Uterus (tissue), 4 donors: ENCODE measurements around the gene PPP2R2C. TPM values are rescaled to one million over a fixed set of nuclear protein-coding genes. Genes with fewer than 3 reads are reported as not detected.

Experiments used
- DNase-seq, 2 donors: peaks; one replicate each; pipeline ENCODE4 v3.0.0-alpha.2; 2019 to 2020
- H3K27ac ChIP-seq, 2 donors: fragments of 200-600 bp; sonication (generic); 1 replicate in 1 of 2; 2 replicates in 1 of 2; pipeline ENCODE4 v1.5.1; 2016 to 2018
- H3K27me3 ChIP-seq, 2 donors: fragments of 200-600 bp; sonication (generic); one replicate each; pipeline ENCODE4 v1.5.1; 2018 to 2019; ENCODE audit warnings: control low read depth in 1 of 2
- H3K36me3 ChIP-seq, 2 donors: fragments of 200-600 bp; sonication (generic); one replicate each; pipeline ENCODE4 v1.5.1; 2019; ENCODE audit warnings: control low read depth in 1 of 2
- H3K4me1 ChIP-seq, 2 donors: fragments of 200-600 bp; sonication (generic); one replicate each; pipeline ENCODE4 v1.5.1; 2018 to 2019; ENCODE audit warnings: control low read depth in 1 of 2
- H3K4me3 ChIP-seq, 2 donors: fragments of 200-600 bp; sonication (generic); 1 replicate in 1 of 2; 2 replicates in 1 of 2; pipeline ENCODE4 v1.5.1; 2018 to 2019; ENCODE audit warnings: mild to moderate bottlenecking in 1 of 2
- H3K9me3 ChIP-seq, 2 donors: fragments of 200-600 bp; sonication (generic); one replicate each; pipeline ENCODE4 v1.5.1; 2019; ENCODE audit warnings: control low read depth in 1 of 2
- POLR2A ChIP-seq, 2 donors: fragments of 450-650 bp; IDR thresholded peaks; one replicate each; pipeline ENCODE4 v1.6.1; 2016; ENCODE audit warnings: antibody characterized with exemption in 2 of 2, mild to moderate bottlenecking in 1 of 2, moderate library complexity in 1 of 2
- intact Hi-C: fragments of 100-400 bp; cut with DNase I; formaldehyde crosslinking; loops from one replicate; pipeline ENCODE4 v1.15.1; 2023; ENCODE audit warnings: low total_unique reads
- total RNA-seq, 4 donors: library from RNA; depleted of rRNA in 3 of 4; stranded (reverse); fragments of >200 nt in 3 of 4; gene quantifications; one replicate each; pipeline versions ENCODE4 v1.1.0 to v1.2.4, GENCODE V29; 2014 to 2023
- TF ChIP-seq, protein P1 (sequence below), 4 experiments: fragments of 200-600 bp in 2 of 4; fragments of 450-650 bp in 2 of 4; sonication (generic) in 2 of 4; IDR thresholded peaks; one replicate each; pipeline ENCODE4 v1.5.1; 2016 to 2019; ENCODE audit warnings: antibody characterized with exemption in 4 of 4, mild to moderate bottlenecking in 2 of 4, moderate library complexity in 1 of 4
- donor health status: DM: yes; HTN: yes; CAD: no.

The PPP2R2C gene
- total RNA-seq, 4 donors from 2014 or later: 2.9 to 49.1 (median 27.3) TPM

DNA sequence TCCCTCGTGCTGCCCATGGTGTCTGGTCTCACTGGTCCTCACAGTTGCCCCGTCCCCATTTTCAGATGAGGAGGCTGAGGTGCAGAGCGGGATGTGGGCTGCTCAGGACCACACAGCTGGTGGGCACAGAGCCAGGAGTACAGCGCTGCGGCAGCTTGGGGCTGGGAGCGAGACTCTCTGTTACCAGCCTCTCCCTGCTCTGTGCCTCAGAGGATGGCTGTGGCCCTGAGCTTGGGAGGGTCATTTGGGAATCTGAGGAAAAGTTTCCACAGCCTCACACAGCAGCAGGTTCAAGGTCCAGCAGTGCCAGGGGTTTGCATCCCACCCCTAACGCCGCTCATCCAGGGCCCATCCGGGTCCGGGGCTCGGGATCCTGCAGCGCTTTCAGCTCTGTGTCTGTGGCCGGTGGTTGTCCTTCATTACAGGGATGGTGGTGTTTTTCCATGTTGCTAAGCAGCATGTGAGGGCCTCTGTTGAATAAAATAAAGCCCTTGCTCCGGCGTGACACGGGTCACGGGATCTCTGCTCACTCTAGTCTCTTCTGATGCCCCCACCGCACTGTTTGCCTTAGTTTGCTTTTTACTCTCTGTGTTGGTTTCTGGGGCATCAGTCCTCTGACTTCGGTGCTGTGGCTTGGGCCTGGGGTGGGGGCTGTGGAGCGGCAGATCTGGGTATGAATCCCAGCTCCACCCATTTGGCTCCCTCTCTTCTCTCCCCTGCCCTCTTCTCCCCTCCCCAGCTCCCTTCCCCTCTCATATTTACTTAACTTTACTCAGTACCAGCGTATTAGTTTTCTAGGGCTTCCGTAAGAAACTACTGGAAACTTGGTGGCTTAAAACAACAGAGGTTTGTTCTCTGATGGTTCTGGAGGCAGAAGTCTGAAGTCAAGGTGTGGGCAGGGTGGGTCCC, 196.3 kb downstream of the PPP2R2C start:
- Histone ChIP-seq H3K9me3 (no peaks in the 10 kb centered on the region), H3K27me3 (no peaks in the 10 kb centered on the region), H3K27ac (peak overlapping the region; percentile 93 to 94), H3K36me3 (no peaks in the 10 kb centered on the region), H3K4me1 (peaks cover 37 to 50% of the 10 kb centered on the region in 2 donors), H3K4me3 (no peak overlapping the region)
- intact Hi-C loops: no loop called here
- TF ChIP-seq POLR2A (IDR thresholded peaks at IDR 0.05): no peak
- TF ChIP-seq, protein P1, sequence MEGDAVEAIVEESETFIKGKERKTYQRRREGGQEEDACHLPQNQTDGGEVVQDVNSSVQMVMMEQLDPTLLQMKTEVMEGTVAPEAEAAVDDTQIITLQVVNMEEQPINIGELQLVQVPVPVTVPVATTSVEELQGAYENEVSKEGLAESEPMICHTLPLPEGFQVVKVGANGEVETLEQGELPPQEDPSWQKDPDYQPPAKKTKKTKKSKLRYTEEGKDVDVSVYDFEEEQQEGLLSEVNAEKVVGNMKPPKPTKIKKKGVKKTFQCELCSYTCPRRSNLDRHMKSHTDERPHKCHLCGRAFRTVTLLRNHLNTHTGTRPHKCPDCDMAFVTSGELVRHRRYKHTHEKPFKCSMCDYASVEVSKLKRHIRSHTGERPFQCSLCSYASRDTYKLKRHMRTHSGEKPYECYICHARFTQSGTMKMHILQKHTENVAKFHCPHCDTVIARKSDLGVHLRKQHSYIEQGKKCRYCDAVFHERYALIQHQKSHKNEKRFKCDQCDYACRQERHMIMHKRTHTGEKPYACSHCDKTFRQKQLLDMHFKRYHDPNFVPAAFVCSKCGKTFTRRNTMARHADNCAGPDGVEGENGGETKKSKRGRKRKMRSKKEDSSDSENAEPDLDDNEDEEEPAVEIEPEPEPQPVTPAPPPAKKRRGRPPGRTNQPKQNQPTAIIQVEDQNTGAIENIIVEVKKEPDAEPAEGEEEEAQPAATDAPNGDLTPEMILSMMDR (IDR thresholded peaks at IDR 0.05): no peak
- no peak for DNase-seq

DNA sequence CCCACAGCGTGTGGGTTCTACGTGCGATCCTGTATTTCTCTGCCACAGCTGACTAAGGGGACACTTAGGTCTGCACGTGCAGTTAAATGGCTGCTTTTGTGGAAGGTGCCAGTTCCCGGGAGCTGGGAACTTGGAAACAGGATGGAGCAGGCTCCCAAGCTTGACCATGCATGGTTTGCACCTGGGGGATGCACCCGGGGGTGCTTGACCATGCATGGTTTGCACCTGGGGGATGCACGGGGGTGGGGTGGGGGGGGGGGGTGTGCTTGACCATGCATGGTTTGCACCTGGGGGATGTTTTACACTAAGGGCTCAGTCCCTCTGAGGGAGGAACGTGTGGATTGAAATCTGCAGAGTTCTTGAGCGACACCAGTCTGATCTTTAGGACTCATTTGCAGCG, 197.1 kb downstream of the PPP2R2C start:
- TF ChIP-seq POLR2A (IDR thresholded peaks at IDR 0.05): no peak
- TF ChIP-seq, protein P1 (IDR thresholded peaks at IDR 0.05): no peak
- DNase-seq: no peak
- Histone ChIP-seq H3K9me3 (no peaks in the 10 kb centered on the region), H3K27me3 (no peaks in the 10 kb centered on the region), H3K4me1 (peaks cover 37 to 55% of the 10 kb centered on the region in 2 donors), H3K27ac (peak overlapping the region; percentile 93 to 94), H3K36me3 (no peaks in the 10 kb centered on the region), H3K4me3 (no peak overlapping the region)
- intact Hi-C loops: no loop called here

DNA sequence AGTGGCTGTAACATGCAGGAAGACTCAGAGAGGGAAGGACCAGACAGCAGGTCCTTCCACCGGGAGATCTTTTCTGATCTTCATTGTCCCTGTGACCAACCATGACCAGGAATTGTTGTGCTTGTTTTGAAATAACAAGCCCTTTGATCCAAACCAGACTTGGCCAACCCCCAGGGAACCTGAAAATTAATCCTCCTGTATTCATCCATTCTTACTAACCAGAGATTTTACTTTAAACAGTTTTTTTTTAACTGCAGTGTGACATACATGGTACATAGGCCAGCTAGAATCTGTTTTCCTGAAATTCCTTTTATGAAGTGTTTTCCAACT, 198.8 kb downstream of the PPP2R2C start:
- H3K4me1 ChIP-seq: peaks cover 37 to 50% of the 10 kb centered on the region in 2 donors

DNA sequence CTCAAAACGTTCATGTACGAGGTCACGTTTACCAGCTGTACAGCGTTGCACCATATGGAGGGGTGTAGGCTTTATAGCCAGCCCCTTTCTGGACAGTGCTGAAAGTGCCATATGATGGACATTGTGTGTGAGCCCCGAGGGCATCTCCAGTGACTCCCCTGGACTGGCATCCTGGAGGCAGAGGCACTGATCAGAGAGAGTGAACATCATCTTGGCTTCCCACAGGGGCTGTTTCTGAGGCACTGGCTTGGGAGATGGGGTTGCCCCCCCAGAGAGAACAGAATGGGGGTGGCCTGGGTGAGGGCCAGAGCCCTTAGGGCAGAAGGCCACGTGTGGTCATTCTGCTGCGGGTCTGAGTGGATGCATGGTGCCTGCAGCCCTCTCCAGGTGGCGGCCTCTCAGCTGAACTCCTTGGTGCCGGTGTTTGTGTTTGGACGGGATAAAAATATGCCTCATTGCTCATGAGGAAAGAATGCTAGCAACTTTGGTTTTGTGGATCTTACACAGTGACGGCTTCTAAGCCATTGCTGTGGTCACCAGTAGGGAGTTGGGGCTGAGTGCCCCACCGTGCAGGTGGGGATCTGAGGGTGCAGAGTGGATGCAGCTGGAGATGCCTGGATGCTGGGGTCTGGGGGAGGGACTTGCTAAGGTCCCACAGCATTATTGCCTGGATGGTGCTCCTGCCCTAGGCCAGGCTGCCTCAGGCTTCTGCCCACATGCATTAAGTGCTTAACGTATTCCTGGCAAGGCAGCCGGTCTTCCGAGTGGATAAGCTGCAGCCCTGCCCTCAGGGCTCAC, 199.4 kb downstream of the PPP2R2C start:
- no peaks in the 10 kb centered on the region for H3K27me3 ChIP-seq
- peak overlapping the region in 1 of 2 donors; percentile 99 for H3K4me3 ChIP-seq
- H3K27ac ChIP-seq: peak overlapping the region; percentile 93 to 94
- H3K4me1 ChIP-seq: peaks cover 31 to 44% of the 10 kb centered on the region in 2 donors
- no peaks in the 10 kb centered on the region for H3K36me3 ChIP-seq
- peak; percentile 37 to 49 for TF ChIP-seq POLR2A (IDR thresholded peaks at IDR 0.05)
- TF ChIP-seq, protein P1 (IDR thresholded peaks at IDR 0.05): peak in 1 of 4 experiments; percentile 9
- DNase-seq: peak in 1 of 2 donors; percentile 60
- intact Hi-C loops: no loop called here
- H3K9me3 ChIP-seq: no peaks in the 10 kb centered on the region

More for the DNA sequence above, 198.8 kb downstream of the PPP2R2C start:
- H3K4me3 ChIP-seq: peak overlapping the region in 1 of 2 donors; percentile 8
- intact Hi-C loops: no loop called here
- TF ChIP-seq, protein P1 (IDR thresholded peaks at IDR 0.05): no peak
- no peak for TF ChIP-seq POLR2A (IDR thresholded peaks at IDR 0.05)
- peak overlapping the region; percentile 93 to 94 for H3K27ac ChIP-seq
- H3K27me3 ChIP-seq: no peaks in the 10 kb centered on the region
- DNase-seq: no peak
- H3K9me3 ChIP-seq: no peaks in the 10 kb centered on the region
- H3K36me3 ChIP-seq: no peaks in the 10 kb centered on the region
